ENCODE results near the gene POU2F3.

Gene POU2F3

GRCh38 chr11:120239713-120240640 lies at the start of gene POU2F3:
Gene POU2F3, plus strand, starts transcription at chr11:120240140. Its CDS starts 204 bp downstream, at chr11:120240344.
- DNase-seq, result no peak

DNA sequence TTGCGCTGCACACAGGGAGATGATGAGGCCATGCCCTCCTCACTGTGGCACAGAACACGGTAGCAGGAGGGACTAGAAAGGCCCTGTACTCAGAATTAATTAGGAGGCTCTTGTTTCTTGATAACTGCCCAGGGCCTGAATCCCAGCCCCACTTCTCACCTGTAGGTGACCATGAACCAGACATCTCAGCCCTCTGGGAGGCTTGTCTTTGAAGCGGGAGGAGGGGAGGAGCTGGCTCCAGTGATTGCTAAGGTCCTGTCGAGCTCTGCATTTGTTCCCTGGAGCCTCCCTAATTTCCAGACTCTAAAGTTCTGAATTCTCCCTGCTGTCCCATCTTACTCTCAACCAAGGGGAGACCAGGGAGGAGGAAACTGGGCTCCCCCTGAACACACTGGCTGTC lies 48.9 kb upstream of the POU2F3 start:
- DNase-seq, result no peak

- DNase-seq, result no peak
Observed at GRCh38 chr11:120192831-120193625, 46.9 kb upstream of the POU2F3 start.

DNA sequence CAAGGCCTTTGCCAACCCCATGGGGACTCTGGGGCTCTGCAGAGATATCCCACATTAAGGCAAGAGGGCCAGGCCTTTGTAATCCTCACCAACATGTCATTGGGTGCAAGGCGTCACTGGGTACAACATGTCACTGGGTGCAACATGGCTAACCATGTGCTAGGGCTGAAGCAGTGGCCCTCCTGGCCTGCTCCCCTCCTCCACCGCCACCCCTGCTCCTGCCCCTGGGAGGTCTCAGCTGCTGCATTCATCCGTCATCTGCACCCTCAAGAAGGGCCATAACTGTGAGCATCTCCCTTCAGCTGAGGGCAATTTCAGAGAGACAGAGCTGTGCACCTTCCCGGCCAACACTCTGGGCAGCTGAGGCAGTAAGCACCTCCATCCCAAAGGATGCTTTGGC lies 45.8 kb upstream of the POU2F3 start:
- no peak for DNase-seq

DNA sequence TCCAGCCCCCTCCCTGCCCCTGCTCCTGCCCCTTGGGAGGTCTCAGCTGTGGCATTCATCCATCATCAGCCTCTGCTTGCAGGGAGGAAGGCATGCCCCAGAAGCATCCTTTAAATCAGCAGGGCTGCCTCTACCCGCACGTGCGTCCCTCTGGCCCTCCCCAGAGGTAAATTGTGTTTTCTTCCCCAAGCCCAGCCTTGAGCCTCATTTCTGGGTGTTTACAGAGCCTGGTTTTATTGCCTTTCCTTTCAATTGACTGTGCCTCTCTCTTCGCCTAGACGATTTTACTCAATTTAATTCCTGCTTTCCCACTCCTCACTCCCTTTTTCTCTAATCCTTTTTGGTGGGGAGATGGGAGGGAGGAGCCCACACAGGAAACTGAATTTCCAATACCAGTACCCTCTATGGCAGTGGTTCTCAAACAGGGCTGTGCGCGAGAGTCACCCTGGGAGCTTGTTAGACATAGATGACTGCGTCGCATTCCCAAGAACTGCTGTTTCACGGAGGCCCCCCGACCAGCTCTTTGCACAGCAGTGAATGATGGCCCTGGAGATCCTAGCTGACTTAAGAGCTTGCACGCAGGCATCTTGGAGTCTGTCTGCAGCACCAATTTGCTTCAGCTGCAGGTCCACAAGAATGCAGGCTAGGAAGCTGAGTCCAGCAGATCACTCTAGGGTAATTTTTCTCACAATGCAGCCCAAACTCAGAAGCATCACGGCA lies 44.2 kb upstream of the POU2F3 start:
- no peak for DNase-seq

- no peak for DNase-seq
Observed at GRCh38 chr11:120196826-120197225, 43.1 kb upstream of the POU2F3 start.

GRCh38 chr11:120197251-120197891 lies 42.6 kb upstream of the POU2F3 start:
- no peak for DNase-seq

DNA sequence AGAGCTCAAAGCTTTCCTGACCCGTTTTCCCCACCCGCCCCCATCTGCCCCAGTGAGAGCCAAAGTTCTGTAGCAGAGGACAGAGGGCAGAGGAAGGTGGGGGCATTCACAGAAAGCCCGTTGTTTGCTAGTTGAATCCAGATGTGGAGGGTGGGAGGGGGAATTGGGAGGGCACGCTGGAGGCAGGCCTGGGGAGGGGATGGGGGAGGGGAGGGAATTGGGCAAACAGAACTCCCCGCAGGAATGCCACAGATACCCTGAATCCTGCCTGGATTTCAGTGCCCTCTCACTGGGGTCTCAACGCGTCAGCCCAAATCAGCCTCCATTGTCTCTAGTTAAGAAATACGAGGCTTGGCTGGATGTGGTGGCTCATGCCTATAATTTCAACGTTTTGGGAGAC lies 42.0 kb upstream of the POU2F3 start:
- no peak for DNase-seq

- DNase-seq, result no peak
Observed at GRCh38 chr11:120198403-120198786, 41.5 kb upstream of the POU2F3 start.

DNA sequence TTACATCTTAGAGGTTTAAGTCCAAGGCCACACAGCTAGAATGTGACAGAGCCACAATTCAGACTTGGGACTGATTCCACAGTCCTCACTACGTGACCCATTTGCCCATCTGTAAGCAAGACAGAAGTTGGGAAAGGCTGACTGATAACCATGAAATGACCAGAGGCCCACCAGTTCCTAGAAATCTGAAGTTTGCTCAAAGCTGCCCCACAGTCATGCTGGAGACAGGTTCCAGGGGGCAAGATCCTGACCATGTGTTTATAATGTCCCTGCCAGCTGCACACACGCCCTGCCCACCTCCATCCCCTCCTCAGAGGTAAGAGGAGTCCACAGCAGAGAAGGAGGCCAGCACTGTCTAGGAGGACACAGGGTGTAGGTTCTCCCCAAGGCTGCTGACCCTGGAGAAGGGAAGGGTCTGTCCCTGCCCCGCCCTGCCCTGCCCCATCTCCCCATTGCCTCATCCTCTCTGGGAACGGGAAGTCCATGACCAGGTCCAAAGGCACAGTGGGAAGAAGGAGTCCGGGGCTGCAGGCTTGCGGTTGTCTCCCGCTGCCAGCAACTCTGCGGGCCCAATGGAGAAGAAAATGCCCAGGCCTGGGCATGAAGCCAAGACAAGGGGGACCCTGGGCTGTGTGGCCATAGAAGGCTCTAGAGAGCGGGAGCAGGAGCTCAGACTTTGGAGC lies 41.0 kb upstream of the POU2F3 start:
- no peak for DNase-seq

DNA sequence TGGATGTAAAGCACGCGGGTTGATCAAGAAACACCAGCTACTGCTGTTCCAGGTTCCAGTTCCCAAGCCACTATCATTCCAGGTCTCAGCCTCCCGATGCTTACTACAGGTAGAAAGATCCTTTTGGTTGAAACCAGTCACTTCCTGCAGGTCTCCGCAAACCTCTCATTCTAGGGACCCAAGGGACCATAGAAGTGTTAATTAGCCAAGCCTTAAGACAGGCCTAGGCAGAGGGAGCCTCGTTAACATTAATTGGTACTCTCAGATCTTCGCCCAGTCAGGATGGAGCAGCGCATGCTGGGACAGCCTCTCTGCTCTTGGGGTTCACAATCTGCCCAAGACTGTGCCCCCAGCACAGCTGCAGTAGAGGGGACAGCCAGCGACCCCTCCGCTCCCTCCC lies 40.3 kb upstream of the POU2F3 start:
- DNase-seq, result no peak

GRCh38 chr11:120200677-120201076 lies 39.3 kb upstream of the POU2F3 start:
- no peak for DNase-seq

DNA sequence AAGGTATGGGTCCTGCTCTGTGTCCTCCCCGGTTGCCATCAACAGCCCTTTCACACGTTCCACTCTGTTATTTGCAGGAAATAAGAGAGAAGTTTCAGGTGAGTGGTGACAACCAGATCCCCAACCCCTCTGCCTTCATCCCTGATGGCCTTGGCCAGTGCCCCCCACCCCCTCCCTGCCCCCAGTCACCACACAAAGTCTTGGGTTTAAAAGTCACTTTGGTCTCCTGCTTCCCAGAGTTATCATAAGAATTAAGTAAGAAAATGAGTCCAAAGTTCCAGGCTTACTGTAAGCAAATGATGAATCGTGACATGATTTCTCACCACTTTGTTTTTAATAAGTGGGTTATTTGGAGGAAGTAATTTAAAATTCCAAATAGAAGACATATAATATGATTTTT lies 38.3 kb upstream of the POU2F3 start:
- DNase-seq, result no peak

- no peak for DNase-seq
Observed at GRCh38 chr11:120203626-120204025, 36.3 kb upstream of the POU2F3 start.

DNA sequence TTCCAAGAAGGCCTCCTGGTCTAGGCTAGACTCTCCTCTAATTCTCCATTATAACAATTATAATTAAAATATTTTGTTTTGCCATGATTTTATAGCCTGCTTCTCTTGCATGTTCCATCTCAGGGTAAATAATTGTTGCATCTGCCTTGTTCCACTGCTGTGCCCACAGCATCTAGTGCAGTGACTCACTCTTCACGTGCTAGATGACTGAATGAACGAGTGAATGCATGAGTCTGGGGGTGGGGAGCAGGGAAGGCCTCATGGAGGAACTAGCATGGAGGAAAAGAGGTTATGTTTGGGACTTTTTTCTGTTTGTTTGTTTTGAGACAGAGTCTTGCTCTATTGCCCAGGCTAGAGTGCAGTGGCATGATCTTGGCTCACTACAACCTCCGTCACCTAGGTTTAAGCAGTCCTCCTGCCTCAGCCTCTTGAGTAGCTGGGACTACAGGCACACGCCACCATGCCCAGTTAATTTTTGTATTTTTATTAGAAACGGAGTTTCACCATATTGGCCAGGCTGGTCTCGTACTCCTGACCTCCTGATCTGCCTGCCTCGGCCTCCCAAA lies 34.3 kb upstream of the POU2F3 start:
- DNase-seq, result no peak

DNA sequence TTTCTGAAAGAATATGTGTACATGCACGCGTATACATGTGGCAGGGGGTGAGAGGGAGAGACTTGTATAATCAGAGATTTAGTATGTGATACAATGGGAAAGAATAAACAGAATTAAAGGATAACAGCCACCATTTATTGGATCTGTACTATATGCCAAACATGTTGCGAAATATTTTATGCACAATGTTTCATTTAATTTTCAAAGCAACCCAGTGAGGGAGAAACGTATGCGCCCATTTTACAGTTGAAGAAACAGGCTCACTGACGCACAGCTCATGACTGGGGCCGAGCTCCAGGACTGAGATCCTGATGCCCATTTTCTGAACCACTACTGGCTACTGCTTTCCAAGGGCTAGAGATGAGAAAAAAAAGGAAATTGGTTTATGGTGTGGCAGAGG lies 32.4 kb upstream of the POU2F3 start:
- DNase-seq, result no peak

GRCh38 chr11:120208001-120208441 lies 31.9 kb upstream of the POU2F3 start:
- no peak for DNase-seq

DNA sequence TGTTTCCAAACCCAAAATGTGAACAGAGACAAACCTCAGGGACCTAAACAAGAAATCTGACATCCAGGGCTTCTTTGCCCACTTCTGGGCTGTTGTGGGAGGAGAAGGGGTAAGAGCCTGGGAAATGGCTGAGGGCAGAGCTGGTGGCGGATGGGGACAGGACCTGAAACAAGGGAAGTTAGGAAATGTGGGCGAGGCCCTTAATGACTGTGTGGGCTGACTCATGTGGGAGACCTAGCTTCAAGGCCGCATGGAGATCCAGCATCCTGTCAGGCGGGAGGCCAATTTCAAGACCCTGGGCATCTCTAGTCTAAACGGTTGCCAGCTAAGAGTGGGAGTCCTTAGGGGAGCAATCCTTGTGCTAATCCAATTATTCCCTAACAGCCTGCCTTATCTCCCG lies 31.2 kb upstream of the POU2F3 start:
- DNase-seq, result no peak

GRCh38 chr11:120209746-120210625 lies 30.0 kb upstream of the POU2F3 start:
- peak in 1 of 2 experiments; percentile 30 for DNase-seq

DNA sequence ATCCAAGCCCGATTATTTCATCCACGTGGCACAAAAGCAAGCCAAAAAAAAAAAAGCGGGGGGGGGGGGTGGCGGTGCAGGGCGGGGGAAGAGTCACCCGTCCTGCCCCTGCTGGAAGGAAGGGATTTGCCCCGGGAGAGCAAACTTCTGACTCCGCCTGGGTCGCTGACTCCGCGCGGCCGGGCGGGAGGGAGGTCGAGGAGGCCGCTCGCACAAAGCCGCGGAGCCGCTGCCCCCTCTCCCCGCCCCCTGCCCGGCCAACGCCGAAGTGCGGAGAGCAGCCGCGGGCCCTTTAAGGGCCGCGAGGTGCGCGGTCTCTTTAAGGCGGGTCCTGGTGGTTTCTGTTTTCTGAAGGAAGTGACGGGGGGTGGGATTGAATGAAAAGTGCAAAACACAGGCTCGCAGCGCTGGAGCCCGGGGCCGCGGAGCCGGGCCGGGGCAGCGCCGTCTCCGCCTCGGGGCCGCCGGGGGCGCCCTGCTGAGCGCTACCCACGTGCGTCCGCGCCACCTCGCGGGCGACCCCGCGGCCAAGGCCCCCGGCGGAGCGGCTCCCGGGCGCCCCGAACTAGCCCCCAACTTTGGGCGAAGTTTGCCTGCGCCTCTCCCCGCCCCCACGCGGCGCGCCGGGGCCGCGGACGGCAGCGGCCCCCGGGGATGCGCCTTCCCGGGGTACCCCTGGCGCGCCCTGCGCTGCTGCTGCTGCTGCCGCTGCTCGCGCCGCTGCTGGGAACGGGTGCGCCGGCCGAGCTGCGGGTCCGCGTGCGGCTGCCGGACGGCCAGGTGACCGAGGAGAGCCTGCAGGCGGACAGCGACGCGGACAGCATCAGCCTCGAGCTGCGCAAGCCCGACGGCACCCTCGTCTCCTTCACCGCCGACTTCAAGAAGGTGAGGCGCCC lies 29.1 kb upstream of the POU2F3 start, which contains the start of gene OAF:
TSS of gene OAF (plus strand) at position 407 of the 896 bp plus-strand sequence. CDS start at position 655, 248 bp downstream.
- peak; percentile 61 to 71 for DNase-seq
